Nephron (organoid): Measurements from ENCODE around the gene IGF2BP2.

Experiments
- H3K27ac Mint-ChIP-seq, 3 experiments: 2 replicates each; pipeline ENCODE4 v1.8.0; 2020; ENCODE audit warnings: mixed read lengths in 3 of 3, mild to moderate bottlenecking in 2 of 3, moderate library complexity in 1 of 3
- H3K27me3 Mint-ChIP-seq: 2 replicates; pipeline ENCODE4 v1.8.0; 2021; ENCODE audit warnings: low read depth, mild to moderate bottlenecking, moderate library complexity, mixed read lengths
- H3K36me3 Mint-ChIP-seq: 2 replicates; pipeline ENCODE4 v1.8.0; 2020; ENCODE audit warnings: low read depth, mixed read lengths
- H3K4me1 Mint-ChIP-seq: 2 replicates; pipeline ENCODE4 v1.8.0; 2020; ENCODE audit warnings: mixed read lengths
- H3K4me3 Mint-ChIP-seq, 3 experiments: 2 replicates each; pipeline ENCODE4 v1.8.0; 2020; ENCODE audit warnings: mild to moderate bottlenecking in 3 of 3, mixed read lengths in 3 of 3, moderate library complexity in 2 of 3
- H3K9me3 Mint-ChIP-seq: 2 replicates; pipeline ENCODE4 v1.8.0; 2020; ENCODE audit warnings: mixed read lengths
- CTCF ChIP-seq, 3 experiments: fragments of 200-600 bp; sonication (generic); IDR thresholded peaks; one replicate each; pipeline ENCODE4 v1.5.0; 2021; ENCODE audit warnings: antibody characterized with exemption in 3 of 3; ENCODE audit not compliant: unreplicated experiment in 3 of 3

The IGF2BP2 gene

GRCh38 chr3:185824051-185825005, 514 bp downstream of the IGF2BP2 start:
- TF ChIP-seq CTCF (IDR thresholded peaks at IDR 0.05; ENCODE audit: unreplicated experiment in 3 of 3) = no peak
- Mint-ChIP-seq H3K4me3 (peak overlapping the region; percentile 98 to 99 (median 98)), H3K27ac (peak overlapping the region; percentile 95 to 100 (median 99)), H3K9me3 (peaks cover 3% of the 10 kb centered on the region), H3K27me3 (no peaks in the 10 kb centered on the region), H3K36me3 (peaks cover 31% of the 10 kb centered on the region), H3K4me1 (peaks cover 43% of the 10 kb centered on the region)

GRCh38 chr3:185823078-185824044, 1.5 kb downstream of the IGF2BP2 start:
- Mint-ChIP-seq H3K36me3 (peaks cover 23% of the 10 kb centered on the region), H3K27me3 (no peaks in the 10 kb centered on the region), H3K27ac (peak overlapping the region; percentile 95 to 100 (median 99)), H3K4me1 (peaks cover 46% of the 10 kb centered on the region), H3K9me3 (peaks cover 3% of the 10 kb centered on the region), H3K4me3 (peak overlapping the region; percentile 98 to 99 (median 98))
- peak in 2 of 3 experiments; percentile 9 to 23 for TF ChIP-seq CTCF (IDR thresholded peaks at IDR 0.05; ENCODE audit: unreplicated experiment in 3 of 3)

GRCh38 chr3:185822221-185823000, 2.4 kb downstream of the IGF2BP2 start:
- no peaks in the 10 kb centered on the region for H3K27me3 Mint-ChIP-seq
- H3K27ac Mint-ChIP-seq = peak overlapping the region; percentile 95 to 100 (median 98)
- TF ChIP-seq CTCF (IDR thresholded peaks at IDR 0.05; ENCODE audit: unreplicated experiment in 3 of 3) = no peak
- H3K4me1 Mint-ChIP-seq = peaks cover 49% of the 10 kb centered on the region
- peaks cover 14% of the 10 kb centered on the region for H3K36me3 Mint-ChIP-seq
- peaks cover 3% of the 10 kb centered on the region for H3K9me3 Mint-ChIP-seq
- peak overlapping the region; percentile 95 to 99 (median 98) for H3K4me3 Mint-ChIP-seq

- Mint-ChIP-seq H3K27ac (peak overlapping the region; percentile 33 to 68 (median 54)), H3K4me3 (peak overlapping the region; percentile 68 to 78 (median 76)), H3K27me3 (no peaks in the 10 kb centered on the region)
Measured at GRCh38 chr3:185820973-185821758, 3.7 kb downstream of the IGF2BP2 start.

More at GRCh38 chr3:185820973-185821758, 3.7 kb downstream of the IGF2BP2 start:
- Mint-ChIP-seq H3K4me1 (peaks cover 49% of the 10 kb centered on the region), H3K9me3 (peaks cover under 1% of the 10 kb centered on the region), H3K36me3 (peaks cover 1% of the 10 kb centered on the region)
- no peak for TF ChIP-seq CTCF (IDR thresholded peaks at IDR 0.05; ENCODE audit: unreplicated experiment in 3 of 3)
